Thoracic aorta (tissue), 2 donors: ENCODE data around the gene SCAMP4. TPM values are rescaled to one million over a fixed set of nuclear protein-coding genes. Genes with fewer than 3 reads are reported as not detected.

Source experiments
- ATAC-seq: fragments of 150-250 bp; one replicate; pipeline ENCODE4 v1.8.0; 2017; ENCODE audit warnings: low read depth; ENCODE audit not compliant: insufficient number of reproducible peaks, low FRiP score
- DNase-seq: peaks from one replicate; pipeline ENCODE4 v3.0.0-alpha.2; 2020; ENCODE audit warnings: low spot score
- H3K27ac ChIP-seq, 2 donors: fragments of 200-600 bp; sonication (generic); 1 replicate in 1 of 2; 2 replicates in 1 of 2; pipeline ENCODE4 v1.5.1; 2016; ENCODE audit warnings: mild to moderate bottlenecking in 2 of 2, moderate library complexity in 2 of 2
- H3K27me3 ChIP-seq: fragments of 200-600 bp; sonication (generic); replicated peaks from 2 replicates; pipeline ENCODE4 v1.6.0; 2016; ENCODE audit warnings: mild to moderate bottlenecking; ENCODE audit not compliant: insufficient read depth
- H3K36me3 ChIP-seq: fragments of 200-600 bp; sonication (generic); one replicate; pipeline ENCODE4 v1.5.1; 2016
- H3K4me1 ChIP-seq, 2 donors: fragments of 200-600 bp; sonication (generic); 1 replicate in 1 of 2; 2 replicates in 1 of 2; pipeline versions ENCODE4 v1.5.1 to v1.6.0; 2016; ENCODE audit warnings: low read depth in 2 of 2, mild to moderate bottlenecking in 1 of 2; ENCODE audit not compliant: control insufficient read depth in 1 of 2
- H3K4me3 ChIP-seq: fragments of 200-600 bp; sonication (generic); 2 replicates; pipeline ENCODE4 v1.5.1; 2016; ENCODE audit warnings: mild to moderate bottlenecking
- H3K9me3 ChIP-seq: fragments of 200-600 bp; sonication (generic); 2 replicates; pipeline ENCODE4 v1.5.1; 2016
- total RNA-seq, 2 donors: library from RNA; depleted of rRNA; stranded (reverse); fragments of >200 nt; gene quantifications; one replicate each; pipeline versions ENCODE4 v1.1.0 to v1.2.3, GENCODE V29; 2016
- TF ChIP-seq, protein P1 (sequence below): fragments of 200-600 bp; sonication (generic); IDR thresholded peaks from one replicate; pipeline ENCODE4 v1.5.1; 2019; ENCODE audit warnings: antibody characterized with exemption

SCAMP4 gene
- total RNA-seq, 2 donors from 2014 or later, result 44.1 to 73.7 TPM

GRCh38 chr19:1944088-1944915, 39.1 kb downstream of the SCAMP4 start:
- no peaks in the 10 kb centered on the region for H3K27me3 ChIP-seq
- H3K4me1 ChIP-seq, result peaks cover 16 to 23% of the 10 kb centered on the region in 2 donors
- no peak for DNase-seq
- H3K9me3 ChIP-seq, result no peaks in the 10 kb centered on the region
- H3K4me3 ChIP-seq, result no peak overlapping the region
- TF ChIP-seq, protein P1, sequence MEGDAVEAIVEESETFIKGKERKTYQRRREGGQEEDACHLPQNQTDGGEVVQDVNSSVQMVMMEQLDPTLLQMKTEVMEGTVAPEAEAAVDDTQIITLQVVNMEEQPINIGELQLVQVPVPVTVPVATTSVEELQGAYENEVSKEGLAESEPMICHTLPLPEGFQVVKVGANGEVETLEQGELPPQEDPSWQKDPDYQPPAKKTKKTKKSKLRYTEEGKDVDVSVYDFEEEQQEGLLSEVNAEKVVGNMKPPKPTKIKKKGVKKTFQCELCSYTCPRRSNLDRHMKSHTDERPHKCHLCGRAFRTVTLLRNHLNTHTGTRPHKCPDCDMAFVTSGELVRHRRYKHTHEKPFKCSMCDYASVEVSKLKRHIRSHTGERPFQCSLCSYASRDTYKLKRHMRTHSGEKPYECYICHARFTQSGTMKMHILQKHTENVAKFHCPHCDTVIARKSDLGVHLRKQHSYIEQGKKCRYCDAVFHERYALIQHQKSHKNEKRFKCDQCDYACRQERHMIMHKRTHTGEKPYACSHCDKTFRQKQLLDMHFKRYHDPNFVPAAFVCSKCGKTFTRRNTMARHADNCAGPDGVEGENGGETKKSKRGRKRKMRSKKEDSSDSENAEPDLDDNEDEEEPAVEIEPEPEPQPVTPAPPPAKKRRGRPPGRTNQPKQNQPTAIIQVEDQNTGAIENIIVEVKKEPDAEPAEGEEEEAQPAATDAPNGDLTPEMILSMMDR, result no peak
- no peak for ATAC-seq
- no peak overlapping the region for H3K27ac ChIP-seq
- H3K36me3 ChIP-seq, result no peaks in the 10 kb centered on the region

DNA sequence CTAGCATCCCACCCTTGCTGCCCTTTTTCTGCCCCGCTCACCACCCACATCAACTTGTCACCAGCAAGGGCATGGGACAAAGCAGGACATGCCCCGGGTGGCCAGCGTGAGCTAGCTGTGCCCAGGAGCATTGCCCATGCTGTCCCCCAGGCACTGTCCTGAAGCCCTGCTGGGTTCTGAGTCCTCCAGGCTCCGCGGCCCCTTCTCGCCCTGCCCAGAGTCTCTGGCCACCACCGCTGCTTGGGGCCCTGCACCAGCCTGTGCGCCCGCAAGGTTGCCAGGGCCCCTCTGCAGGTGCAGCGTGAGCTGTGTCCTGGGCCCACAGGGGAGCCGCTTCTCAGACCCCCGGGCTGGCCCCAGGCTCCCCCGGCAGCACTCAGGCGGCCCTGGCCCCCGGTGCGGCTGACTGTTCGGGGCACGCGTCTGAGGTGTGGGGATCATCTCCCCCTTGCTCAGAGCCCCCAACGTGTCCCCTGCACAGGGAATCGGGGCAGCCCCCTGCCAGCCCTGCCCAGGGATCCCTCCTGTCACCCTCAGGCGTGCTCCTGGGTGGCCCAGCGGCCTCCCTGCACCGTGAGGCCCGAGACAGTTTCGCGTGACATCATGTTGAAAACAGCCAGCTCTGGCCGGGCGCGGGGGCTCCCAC, 39.8 kb downstream of the SCAMP4 start:
- no peak overlapping the region for H3K4me3 ChIP-seq
- peaks cover 14 to 17% of the 10 kb centered on the region in 2 donors for H3K4me1 ChIP-seq
- H3K27ac ChIP-seq, result no peak overlapping the region
- H3K27me3 ChIP-seq, result no peaks in the 10 kb centered on the region
- no peaks in the 10 kb centered on the region for H3K9me3 ChIP-seq
- DNase-seq (no peak), ATAC-seq (no peak)
- no peaks in the 10 kb centered on the region for H3K36me3 ChIP-seq
- TF ChIP-seq, protein P1, result no peak

DNA sequence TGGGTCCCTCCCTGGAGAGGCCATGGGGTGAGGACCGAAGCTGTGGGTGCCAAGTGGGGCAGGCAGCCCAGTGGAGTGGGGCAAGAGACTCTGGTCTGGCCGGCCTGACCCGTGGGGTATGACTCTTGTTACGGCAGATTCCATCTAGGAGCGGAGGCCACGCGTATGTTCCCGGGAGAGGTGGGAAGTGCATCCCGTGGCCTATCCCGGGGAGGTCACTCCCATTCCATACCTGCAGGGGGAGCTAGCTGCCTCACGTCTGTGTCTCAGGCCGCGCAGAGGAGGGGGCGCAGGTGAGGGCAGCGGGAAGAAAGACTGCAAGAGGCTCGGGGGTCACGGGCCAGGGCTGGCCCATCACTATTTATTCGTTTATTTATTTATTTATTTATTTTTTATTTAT, 40.7 kb downstream of the SCAMP4 start:
- H3K9me3 ChIP-seq, result no peaks in the 10 kb centered on the region
- no peak for DNase-seq

DNA sequence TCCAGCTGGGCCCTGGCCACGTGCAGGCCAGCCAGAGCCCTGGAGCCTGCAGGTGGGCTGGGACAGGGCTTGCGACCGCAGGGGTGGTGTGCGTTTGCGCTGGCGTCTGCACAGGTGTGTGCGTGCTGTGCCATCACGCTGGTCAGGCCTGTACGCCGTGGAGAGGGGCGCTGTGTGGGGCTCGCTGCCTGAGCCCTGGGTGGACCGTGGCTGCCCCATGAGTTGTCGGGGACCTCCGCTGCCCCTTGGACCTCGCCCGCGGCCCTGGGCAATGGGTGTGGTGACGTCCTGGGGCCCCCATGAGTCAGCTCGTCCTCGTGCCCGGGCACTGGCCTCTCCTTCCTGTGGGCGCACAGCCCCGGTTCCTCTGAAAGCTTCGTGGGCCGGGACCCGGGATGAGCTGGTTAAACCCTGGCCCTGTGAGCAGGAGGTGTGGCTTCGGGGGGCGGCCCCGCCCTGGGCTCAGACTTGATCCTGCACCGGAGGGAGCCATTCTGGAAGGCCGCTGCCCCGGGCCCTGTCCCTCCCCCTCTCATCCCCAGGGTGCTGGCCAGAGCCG, 42.5 kb downstream of the SCAMP4 start:
- Histone ChIP-seq H3K36me3 (no peaks in the 10 kb centered on the region), H3K27ac (no peak overlapping the region), H3K27me3 (no peaks in the 10 kb centered on the region), H3K4me3 (no peak overlapping the region), H3K4me1 (peaks cover 11 to 12% of the 10 kb centered on the region in 2 donors), H3K9me3 (no peaks in the 10 kb centered on the region)
- TF ChIP-seq, protein P1, result no peak
- DNase-seq, result no peak
- no peak for ATAC-seq

More for the DNA sequence above, 40.7 kb downstream of the SCAMP4 start:
- Histone ChIP-seq H3K4me1 (peaks cover 14 to 17% of the 10 kb centered on the region in 2 donors), H3K4me3 (no peak overlapping the region), H3K27ac (no peak overlapping the region), H3K36me3 (no peaks in the 10 kb centered on the region), H3K27me3 (no peaks in the 10 kb centered on the region)
- ATAC-seq, result no peak
- TF ChIP-seq, protein P1, result peak; percentile 46
